Heart left ventricle (tissue), 16 donors: ENCODE results near the gene ZNF709. TPM values are rescaled to one million over a fixed set of nuclear protein-coding genes. Genes with fewer than 3 reads are reported as not detected.
A peak's percentile ranks its signal among the peaks of the same experiment; 100 is the strongest.
"Not testable (repeated sequence)": the region's sequence is repeated elsewhere in the genome, so short reads cannot be mapped to it uniquely, and the experiment has no call there.

Source experiments
- ATAC-seq, 4 donors: fragments of 200-7000 bp; cut with Tn5 transposase; one replicate each; pipeline ENCODE4 v1.9.1; 2020 to 2022; ENCODE audit warnings: moderate library complexity in 4 of 4, mild to moderate bottlenecking in 3 of 4, moderate number of reproducible peaks in 1 of 4
- DNase-seq, 5 donors: peaks; one replicate each; pipeline ENCODE4 v3.0.0-alpha.2; 2020
- H3K27ac ChIP-seq, 12 donors: fragments of 200-600 bp; sonication (generic) in 4 of 12; one replicate each; pipeline versions ENCODE4 v1.5.0 to v1.8.0; 2016 to 2022; ENCODE audit warnings: mild to moderate bottlenecking in 2 of 12
- H3K27me3 ChIP-seq, 9 donors: fragments of 200-600 bp; sonication (generic) in 2 of 9; one replicate each; pipeline versions ENCODE4 v1.5.1 to v1.8.0; 2016 to 2022; ENCODE audit warnings: mild to moderate bottlenecking in 3 of 9
- H3K36me3 ChIP-seq, 9 donors: fragments of 200-600 bp; sonication (generic) in 2 of 9; one replicate each; pipeline versions ENCODE4 v1.5.0 to v1.8.0; 2018 to 2022; ENCODE audit warnings: mild to moderate bottlenecking in 2 of 9
- H3K4me1 ChIP-seq, 12 donors: fragments of 200-600 bp; sonication (generic) in 4 of 12; one replicate each; pipeline versions ENCODE4 v1.5.0 to v1.8.0; 2016 to 2022; ENCODE audit warnings: mild to moderate bottlenecking in 3 of 12
- H3K4me3 ChIP-seq, 12 donors: fragments of 200-600 bp; sonication (generic) in 4 of 12; one replicate each; pipeline versions ENCODE4 v1.5.0 to v1.8.0; 2017 to 2022; ENCODE audit warnings: mild to moderate bottlenecking in 9 of 12, moderate library complexity in 4 of 12
- H3K9me3 ChIP-seq, 12 donors: fragments of 200-600 bp; sonication (generic) in 4 of 12; one replicate each; pipeline versions ENCODE4 v1.5.0 to v1.8.0; 2016 to 2022; ENCODE audit warnings: mild to moderate bottlenecking in 1 of 12
- POLR2A ChIP-seq, 2 donors: fragments of 450-650 bp; IDR thresholded peaks; one replicate each; pipeline ENCODE4 v1.6.1; 2017; ENCODE audit warnings: antibody characterized with exemption in 2 of 2, mild to moderate bottlenecking in 2 of 2, moderate library complexity in 2 of 2
- WGBS, 4 donors: extraction: QIAGEN DNeasy Blood & Tissue Kit in 2 of 4; methylation state at CpG; one replicate each; pipeline versions ENCODE4 v1.1.5 to v1.1.7; 2013 to 2018; 5-methylcytosine and 5-hydroxymethylcytosine counted together
- intact Hi-C, 10 donors: fragments of 100-400 bp; cut with DNase I; formaldehyde crosslinking; loops; one replicate each; pipeline versions ENCODE4 v1.11.1 to v1.14.2; 2022
- polyA plus RNA-seq, 2 donors: library from polyadenylated mRNA; stranded (reverse); fragments of 200-250 nt; gene quantifications; one replicate each; pipeline ENCODE4 v1.2.3, GENCODE V29; 2013
- total RNA-seq, 9 donors: library from RNA; depleted of rRNA in 2 of 9; stranded (reverse); fragments of >200 nt in 2 of 9; fragmentation: NEBNext Ultra II Directional in 3 of 9; extraction: Animal tissue kit (Norgen Biotek cat#: 25700) in 3 of 9; gene quantifications; one replicate each; pipeline versions ENCODE4 v1.1.0 to v1.2.4, GENCODE V29; 2016 to 2023
- TF ChIP-seq, protein P1 (sequence below), 12 donors: fragments of 200-600 bp; sonication (generic) in 4 of 12; IDR thresholded peaks; one replicate each; pipeline versions ENCODE4 v1.5.0 to v1.8.0; 2018 to 2022; ENCODE audit warnings: antibody characterized with exemption in 12 of 12, mild to moderate bottlenecking in 5 of 12
- donor health status: ischemic (EF 13 %, LVEDD 7.1; RV severe dilation, severe dysfunction).
- donor health status: healthy with polysubstance abuse.
- donor health status: DM: no; HTN: yes; CAD: no.
- donor health status: DM: no; HTN: no; CAD: no.
- donor health status: ischemic (EF 25% LVEDD 6.9; RV normal size, moderate dysfunction).
- donor health status: ischemic (EF 25% LVEDD 5.7; RV mildly dilated, moderate dysfunction).
- donor health status: healthy.
- donor health status: DM: yes; HTN: yes; CAD: no.
- donor health status: ischemic (EF 35%, LVEDD 5.7; RV mildly dilated, moderate dysfunction).
- donor health status: nonischemic (EF 11% LVEDD 7.7; RV severe dilation, severe dysfunction).
- donor health status: DM: yes; HTN: yes; CAD: no.
- donor health status: PGD.
- donor health status: ischemic (EF 29% LVEDD 5.4; RV normal size, mild dysfunction).
- donor health status: nonischemic (EF 23%, LVEDD 6.1; RV moderate dilation, normal function).

The ZNF709 gene
- total and polyA plus RNA-seq, 11 donors: 0.89 to 2.9 (median 1.4) TPM

DNA sequence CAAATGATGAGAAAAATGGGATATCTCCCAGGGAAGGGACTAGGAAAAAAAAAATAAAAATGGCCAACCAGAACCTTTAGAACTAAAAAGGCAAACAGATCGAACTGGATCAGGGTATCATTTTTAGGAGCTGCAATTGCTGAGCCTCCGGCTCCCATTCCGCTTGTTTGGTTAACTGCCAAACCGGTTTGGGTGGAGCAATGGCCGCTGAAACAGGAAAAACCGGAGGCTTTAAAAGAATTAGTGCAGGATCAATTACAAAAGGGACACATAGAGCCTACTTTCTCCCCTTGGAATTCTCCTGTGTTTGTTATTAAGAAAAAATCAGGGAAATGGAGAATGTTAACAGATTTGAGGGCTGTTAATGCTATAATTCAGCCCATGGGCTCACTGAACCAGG lies 31.1 kb downstream of the ZNF709 start:
- TF ChIP-seq, protein P1, sequence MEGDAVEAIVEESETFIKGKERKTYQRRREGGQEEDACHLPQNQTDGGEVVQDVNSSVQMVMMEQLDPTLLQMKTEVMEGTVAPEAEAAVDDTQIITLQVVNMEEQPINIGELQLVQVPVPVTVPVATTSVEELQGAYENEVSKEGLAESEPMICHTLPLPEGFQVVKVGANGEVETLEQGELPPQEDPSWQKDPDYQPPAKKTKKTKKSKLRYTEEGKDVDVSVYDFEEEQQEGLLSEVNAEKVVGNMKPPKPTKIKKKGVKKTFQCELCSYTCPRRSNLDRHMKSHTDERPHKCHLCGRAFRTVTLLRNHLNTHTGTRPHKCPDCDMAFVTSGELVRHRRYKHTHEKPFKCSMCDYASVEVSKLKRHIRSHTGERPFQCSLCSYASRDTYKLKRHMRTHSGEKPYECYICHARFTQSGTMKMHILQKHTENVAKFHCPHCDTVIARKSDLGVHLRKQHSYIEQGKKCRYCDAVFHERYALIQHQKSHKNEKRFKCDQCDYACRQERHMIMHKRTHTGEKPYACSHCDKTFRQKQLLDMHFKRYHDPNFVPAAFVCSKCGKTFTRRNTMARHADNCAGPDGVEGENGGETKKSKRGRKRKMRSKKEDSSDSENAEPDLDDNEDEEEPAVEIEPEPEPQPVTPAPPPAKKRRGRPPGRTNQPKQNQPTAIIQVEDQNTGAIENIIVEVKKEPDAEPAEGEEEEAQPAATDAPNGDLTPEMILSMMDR (IDR thresholded peaks at IDR 0.05): no peak
- no peak for TF ChIP-seq POLR2A (IDR thresholded peaks at IDR 0.05)
- H3K36me3 ChIP-seq: peaks cover 0 to 5% (median 0%) of the 10 kb centered on the region in 9 donors
- ATAC-seq: no peak
- DNase-seq: no peak
- 50 to 58% (median 56%) methylated on average over 6 of the region's 6 CpGs for WGBS, 4 donors
- no peak overlapping the region for H3K4me3 ChIP-seq
- peaks cover 0 to 76% (median 6%) of the 10 kb centered on the region in 12 donors for H3K9me3 ChIP-seq
- intact Hi-C loops: no loop called here
- peaks cover 0 to 3% (median 0%) of the 10 kb centered on the region in 12 donors for H3K4me1 ChIP-seq
- no peaks in the 10 kb centered on the region for H3K27me3 ChIP-seq
- peak overlapping the region in 5 of 12 donors; percentile 19 to 63 (median 57) for H3K27ac ChIP-seq

DNA sequence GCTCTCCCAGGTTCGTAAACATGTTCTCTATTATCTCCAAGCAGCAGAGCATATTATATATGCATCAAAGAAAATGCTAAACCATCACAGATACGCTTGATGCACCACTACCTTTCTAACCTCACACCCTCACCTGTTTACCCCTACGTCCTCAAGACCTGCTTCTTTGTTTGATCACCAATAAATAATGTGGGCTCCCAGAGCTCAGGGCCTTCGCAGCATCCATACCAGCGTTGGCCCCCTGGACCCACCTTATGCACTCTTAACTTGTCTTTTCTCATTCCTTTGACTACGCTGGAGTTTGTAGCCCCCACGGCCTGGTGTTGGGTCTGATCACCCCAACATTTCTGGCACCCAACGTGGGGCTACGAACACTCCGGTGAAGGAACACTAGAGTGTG lies 33.8 kb downstream of the ZNF709 start:
- DNase-seq (no peak), ATAC-seq (no peak)
- Histone ChIP-seq H3K27ac (no peak overlapping the region), H3K36me3 (no peaks in the 10 kb centered on the region), H3K4me1 (peaks cover 0 to 3% (median 0%) of the 10 kb centered on the region in 12 donors), H3K27me3 (no peaks in the 10 kb centered on the region), H3K9me3 (peaks cover 0 to 62% (median 6%) of the 10 kb centered on the region in 12 donors), H3K4me3 (no peak overlapping the region)
- TF ChIP-seq POLR2A (IDR thresholded peaks at IDR 0.05): no peak
- TF ChIP-seq, protein P1 (IDR thresholded peaks at IDR 0.05): no peak
- intact Hi-C loops: no loop called here
- WGBS, 4 donors: 76 to 97% (median 84%) methylated on average over 10 of the region's 10 CpGs

DNA sequence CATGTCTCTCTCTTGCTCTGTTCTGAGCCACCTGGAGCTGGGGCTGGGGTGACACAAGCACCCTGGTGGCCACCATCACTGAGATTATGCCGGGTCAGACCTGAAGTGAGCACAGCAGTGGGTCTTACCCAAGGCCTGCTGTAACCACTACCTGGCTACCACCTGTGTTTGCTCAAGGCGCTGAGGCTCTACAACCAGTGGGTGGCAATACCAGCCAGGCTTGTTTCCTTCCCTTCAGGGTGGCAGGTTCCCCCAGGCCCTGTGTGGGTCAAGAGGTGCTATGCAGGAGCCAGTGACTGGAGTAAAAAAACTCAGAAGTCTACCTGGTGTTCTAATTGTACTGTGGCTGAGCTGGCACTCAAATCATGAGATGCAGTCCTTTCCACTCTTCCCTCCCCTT lies 35.8 kb downstream of the ZNF709 start:
- H3K9me3 ChIP-seq: peaks cover 0 to 57% (median 17%) of the 10 kb centered on the region in 12 donors
- ATAC-seq: no peak
- no peak for DNase-seq
- no peaks in the 10 kb centered on the region for H3K27me3 ChIP-seq
- TF ChIP-seq POLR2A (IDR thresholded peaks at IDR 0.05): no peak
- TF ChIP-seq, protein P1 (IDR thresholded peaks at IDR 0.05): no peak
- H3K4me1 ChIP-seq: no peaks in the 10 kb centered on the region
- WGBS, 4 donors: 48 to 96% (median 64%) methylated on average over 2 of the region's 2 CpGs
- no peaks in the 10 kb centered on the region for H3K36me3 ChIP-seq
- intact Hi-C loops: no loop called here
- H3K4me3 ChIP-seq: no peak overlapping the region
- no peak overlapping the region for H3K27ac ChIP-seq

DNA sequence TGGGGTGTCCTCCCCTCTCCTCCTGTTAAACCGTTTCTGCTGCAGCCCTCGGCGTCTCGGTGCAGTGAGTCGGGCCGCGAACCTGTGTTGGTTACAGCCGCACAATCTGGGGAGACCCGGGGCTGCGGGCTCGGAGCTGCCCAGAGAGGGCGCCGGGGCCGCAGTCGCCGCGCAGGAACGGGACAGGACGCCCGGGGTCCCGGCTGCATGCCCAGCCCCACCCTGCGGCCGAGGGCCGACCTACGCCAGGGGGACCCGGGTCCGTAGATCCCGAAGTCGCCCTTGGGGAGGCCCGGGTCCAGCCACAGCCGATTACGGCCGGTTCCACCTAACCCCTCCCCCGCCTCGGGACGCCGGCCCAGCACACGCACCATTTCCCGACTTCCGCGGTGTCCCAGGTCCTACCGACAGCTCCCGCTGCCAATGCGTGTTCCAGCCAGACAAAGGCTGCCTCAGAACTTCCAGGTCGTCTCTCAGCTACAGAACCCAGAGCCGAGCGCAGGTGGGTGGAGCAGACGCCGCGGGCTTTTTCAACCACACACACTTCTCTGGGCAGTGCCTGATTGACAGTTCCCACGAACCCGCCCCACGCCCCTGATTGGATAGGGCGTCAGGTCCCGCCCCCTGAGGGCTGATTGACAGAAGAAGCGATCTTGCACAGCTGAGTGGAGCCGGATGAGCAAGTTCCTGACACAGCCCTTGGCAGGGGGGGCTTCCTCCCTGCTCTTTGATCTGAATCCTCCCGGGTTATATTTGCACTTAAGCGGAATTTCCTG lies 43.9 kb downstream of the ZNF709 start, which contains the start of gene ZNF443:
Gene ZNF443 (minus strand): TSS at position 481 of the 776 bp plus-strand sequence. CDS start 107 bp downstream, at position 374.
- H3K4me3 ChIP-seq: peak within 1 kb of the TSS; percentile 58 to 87 (median 76)
- intact Hi-C loops: loop anchor here in 5 of 10 donors (1.0 to 5.0 kb wide), 7 partner anchors 40 to 148 kb away; partner anchors contain the start of genes ZNF709 (in 3 of the 5), ZNF799 (in 2 of the 5), ZNF44 (in 1 of the 5) and ZNF564 (in 1 of the 5)
- DNase-seq (peak; percentile 98 to 99 (median 99)), ATAC-seq (peak; percentile 100)
- peak within 1 kb of the TSS; percentile 40 to 87 (median 76) for H3K27ac ChIP-seq
- 0 to 1% (median 0%) methylated on average over 11 to 59 of the region's 59 CpGs for WGBS, 4 donors
- no peaks in the 10 kb centered on the region for H3K36me3 ChIP-seq
- H3K27me3 ChIP-seq: no peaks in the 10 kb centered on the region
- peaks cover 0 to 16% (median 5%) of the 10 kb centered on the region in 12 donors for H3K9me3 ChIP-seq
- peaks cover 0 to 12% (median 0%) of the 10 kb centered on the region in 12 donors for H3K4me1 ChIP-seq
- TF ChIP-seq, protein P1 (IDR thresholded peaks at IDR 0.05): peak in 2 of 12 donors; percentile 12 to 21
- TF ChIP-seq POLR2A (IDR thresholded peaks at IDR 0.05): peak in 1 of 2 donors; percentile 59

DNA sequence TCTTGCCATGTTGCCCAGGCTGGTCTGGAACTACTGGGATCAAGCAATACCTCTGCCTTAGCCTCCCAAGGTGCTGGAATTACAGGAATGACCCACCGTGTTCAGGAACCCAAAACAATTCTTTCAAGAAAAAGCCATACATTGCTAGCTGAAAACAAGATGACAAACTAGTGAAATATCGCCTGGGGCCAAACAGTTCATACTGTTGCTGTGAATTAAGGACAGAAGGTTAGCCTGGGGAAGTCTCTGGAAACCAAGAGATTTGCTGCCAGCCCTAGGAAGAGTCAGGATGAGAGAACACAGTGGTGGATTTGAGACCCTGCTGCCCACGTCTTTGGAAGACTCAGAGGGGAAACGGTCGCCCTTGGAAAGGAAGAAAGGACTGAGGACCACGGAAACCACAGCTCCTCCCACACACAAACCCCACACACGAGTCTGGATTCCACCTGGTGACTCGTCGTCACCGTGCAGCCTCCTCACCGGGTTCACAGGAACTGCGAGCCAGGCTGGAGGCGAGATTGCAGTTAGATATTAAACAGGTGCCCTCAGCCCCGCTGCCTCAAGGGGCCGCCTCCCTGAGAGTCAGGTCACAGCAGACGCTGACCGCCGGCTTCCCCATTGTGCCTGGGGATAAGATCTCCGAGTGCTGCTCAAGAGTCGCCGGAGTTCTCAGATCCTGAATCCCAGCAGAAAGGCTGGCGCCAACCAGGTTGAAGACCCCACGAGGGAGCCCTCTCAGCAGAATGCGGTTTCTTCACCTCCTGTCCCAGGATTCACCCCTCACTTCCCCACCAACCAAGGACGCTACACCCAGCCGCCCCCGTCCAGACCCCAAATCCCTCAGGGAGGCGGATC lies 44.7 kb downstream of the ZNF709 start:
- Histone ChIP-seq H3K9me3 (peaks cover 0 to 14% (median 5%) of the 10 kb centered on the region in 12 donors), H3K4me1 (peaks cover 0 to 12% (median 0%) of the 10 kb centered on the region in 12 donors), H3K27ac (peak overlapping the region; percentile 40 to 87 (median 76)), H3K4me3 (peak overlapping the region; percentile 58 to 87 (median 76))
- WGBS, 4 donors: 1 to 2% (median 1%) methylated on average over 17 to 28 of the region's 28 CpGs
- H3K36me3 ChIP-seq, DNase-seq, H3K27me3 ChIP-seq: not testable (repeated sequence)
- ATAC-seq: peak in 1 of 4 donors; percentile 28
- intact Hi-C loops: loop anchor here in 4 of 10 donors (2.0 to 5.0 kb wide), 4 partner anchors 39 to 148 kb away; partner anchors contain the start of genes ZNF709 (in 2 of the 4), ZNF799 (in 2 of the 4) and ZNF44 (in 1 of the 4)
